GM23338 (cell line): ENCODE results near the gene SAMD7.

Experiments
- CTCF ChIP-seq, 2 experiments: fragments of 200-600 bp in 1 of 2; sonication (generic) in 1 of 2; conservative IDR thresholded peaks; 2 replicates each; pipeline versions ENCODE4 v1.5.1 to v1.6.1; 2016 to 2017; ENCODE audit warnings: antibody characterized with exemption in 2 of 2, low read depth in 2 of 2, mild to moderate bottlenecking in 2 of 2, moderate library complexity in 1 of 2
- ZNF462 ChIP-seq: fragments of 250-450 bp; sonication (Bioruptor Pico); IDR thresholded peaks from 2 replicates; pipeline ENCODE4 v1.5.0; 2020; ENCODE audit warnings: mild to moderate bottlenecking, moderate library complexity

DNA sequence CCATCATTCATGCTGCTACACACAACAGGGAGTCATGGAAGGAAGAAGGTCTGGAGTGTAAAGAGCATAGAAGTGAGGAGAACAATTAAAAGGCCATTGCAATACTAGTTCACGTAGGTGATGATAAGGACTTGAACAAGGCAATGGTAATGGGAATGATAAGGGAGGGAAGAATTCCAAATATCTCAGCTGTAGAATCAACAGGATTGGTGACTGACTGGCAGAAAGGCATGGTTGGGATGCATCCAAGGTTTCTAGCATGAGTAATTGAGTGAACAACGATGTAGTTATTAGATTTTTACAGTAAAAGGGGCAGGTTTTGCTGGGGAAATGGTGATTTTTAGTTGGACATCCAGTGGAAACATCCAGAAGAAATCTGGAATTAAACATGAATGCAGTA lies 52.8 kb downstream of the SAMD7 start:
- TF ChIP-seq CTCF (conservative IDR thresholded peaks at IDR 0.05; ENCODE audit: low read depth in 2 of 2) (no peak), ZNF462 (CRISPR knock-in tag) (no peak)
